Lower leg skin (tissue), 4 donors: ENCODE data around the gene ZFP57. TPM values are rescaled to one million over a fixed set of nuclear protein-coding genes. Genes with fewer than 3 reads are reported as not detected.

Source experiments
- DNase-seq, 2 donors: peaks; one replicate each; pipeline ENCODE4 v3.0.0-alpha.2; 2019; ENCODE audit warnings: low spot score in 2 of 2
- H3K4me3 ChIP-seq: fragments of 200-600 bp; sonication (generic); 2 replicates; pipeline ENCODE4 v1.5.1; 2017; ENCODE audit warnings: mild to moderate bottlenecking, low read depth; ENCODE audit not compliant: poor library complexity, severe bottlenecking
- CTCF ChIP-seq, 3 donors: fragments of 450-650 bp; IDR thresholded peaks; one replicate each; pipeline ENCODE4 v1.5.1; 2016; ENCODE audit warnings: antibody characterized with exemption in 3 of 3, mild to moderate bottlenecking in 3 of 3, moderate library complexity in 2 of 3
- POLR2A ChIP-seq, 2 donors: fragments of 450-650 bp; IDR thresholded peaks; one replicate each; pipeline ENCODE4 v1.6.1; 2016 to 2017; ENCODE audit warnings: antibody characterized with exemption in 2 of 2, mild to moderate bottlenecking in 1 of 2, moderate library complexity in 1 of 2
- WGBS, 2 donors: methylation state at CpG; one replicate each; pipeline ENCODE4 v1.1.5; 2018; 5-methylcytosine and 5-hydroxymethylcytosine counted together
- intact Hi-C: fragments of 100-400 bp; cut with DNase I; formaldehyde crosslinking; loops from one replicate; pipeline ENCODE4 v1.15.0; 2023; ENCODE audit warnings: low total_unique reads
- total RNA-seq, 4 donors: library from RNA; depleted of rRNA; stranded (reverse); fragments of >200 nt; gene quantifications; one replicate each; pipeline ENCODE4 v1.1.0, GENCODE V29; 2016

ZFP57 gene
- total RNA-seq, 4 donors from 2014 or later: 0.15 to 4.8 (median 2.4) TPM

- no peak for DNase-seq
- intact Hi-C loops: no loop called here
- whole genome bisulfite sequencing, 2 donors: 86 to 89% methylated on average over 8 of the region's 8 CpGs
- H3K4me3 ChIP-seq: no peak overlapping the region
- no peak for TF ChIP-seq CTCF (IDR thresholded peaks at IDR 0.05)
- TF ChIP-seq POLR2A (IDR thresholded peaks at IDR 0.05): no peak
Observed at GRCh38 chr6:29681811-29682210, 859 bp upstream of the ZFP57 start.

GRCh38 chr6:29680416-29680815 lies 536 bp downstream of the ZFP57 start:
- DNase-seq: no peak
- WGBS, 2 donors: 87 to 91% methylated on average over 24 of the region's 24 CpGs
- no peak overlapping the region for H3K4me3 ChIP-seq
- TF ChIP-seq CTCF (IDR thresholded peaks at IDR 0.05): no peak
- TF ChIP-seq POLR2A (IDR thresholded peaks at IDR 0.05): no peak
- intact Hi-C loops: no loop called here

GRCh38 chr6:29679962-29680361 lies 990 bp downstream of the ZFP57 start:
- intact Hi-C loops: no loop called here
- TF ChIP-seq POLR2A (IDR thresholded peaks at IDR 0.05) (no peak), CTCF (IDR thresholded peaks at IDR 0.05) (no peak)
- DNase-seq: no peak
- H3K4me3 ChIP-seq: no peak overlapping the region
- 49 to 54% methylated on average over 13 of the region's 13 CpGs for WGBS, 2 donors

DNA sequence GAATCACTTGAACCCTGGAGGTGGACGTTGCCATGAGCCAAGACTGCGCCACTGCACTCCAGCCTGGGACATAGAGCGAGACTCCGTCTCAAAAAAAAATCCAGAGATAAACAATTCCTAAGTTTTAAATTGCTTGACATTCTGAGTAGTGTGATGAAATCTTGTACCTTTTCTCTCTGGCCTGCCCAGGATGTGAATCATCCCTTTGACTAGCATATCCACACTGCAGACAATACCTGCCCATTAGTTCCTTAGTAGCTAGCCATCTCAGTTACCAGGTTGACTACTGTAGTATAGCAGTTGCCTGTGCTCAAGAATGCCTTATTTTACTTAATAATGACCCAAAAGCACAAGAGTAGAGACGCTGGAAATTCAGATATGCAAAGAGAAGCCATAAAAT lies 2.8 kb downstream of the ZFP57 start:
- 87 to 89% methylated on average over 5 of the region's 5 CpGs for WGBS, 2 donors
- no peak for DNase-seq
- intact Hi-C loops: no loop called here
- H3K4me3 ChIP-seq: no peak overlapping the region
- TF ChIP-seq POLR2A (IDR thresholded peaks at IDR 0.05) (no peak), CTCF (IDR thresholded peaks at IDR 0.05) (no peak)

GRCh38 chr6:29676981-29677601 lies 3.9 kb downstream of the ZFP57 start:
- TF ChIP-seq CTCF (IDR thresholded peaks at IDR 0.05) (no peak), POLR2A (IDR thresholded peaks at IDR 0.05) (no peak)
- no peak for DNase-seq
- intact Hi-C loops: no loop called here
- whole genome bisulfite sequencing, 2 donors: 45 to 48% methylated on average over 2 of the region's 2 CpGs
- H3K4me3 ChIP-seq: no peak overlapping the region

DNA sequence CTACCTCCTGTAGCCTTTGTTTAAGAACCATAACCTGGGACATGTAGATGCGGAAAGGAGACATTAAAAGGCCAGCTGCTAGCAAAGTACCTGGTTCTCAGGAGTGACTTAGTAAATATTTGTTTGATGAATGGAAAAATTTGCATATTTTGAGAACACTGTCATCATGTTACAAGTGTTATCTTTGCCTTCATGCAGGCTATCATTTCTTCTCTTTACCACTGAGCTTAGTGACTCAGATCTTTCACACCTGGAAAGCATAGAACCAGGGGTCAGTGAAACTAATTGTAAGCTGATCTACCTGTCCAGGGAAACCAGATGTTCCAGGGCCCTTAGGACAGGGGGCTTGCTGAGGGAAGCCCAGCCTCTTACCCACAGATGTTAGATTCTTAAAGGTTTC lies 5.4 kb downstream of the ZFP57 start:
- WGBS, 2 donors: 97% methylated on average over 1 of the region's 1 CpG

More for the DNA sequence above, 5.4 kb downstream of the ZFP57 start:
- TF ChIP-seq POLR2A (IDR thresholded peaks at IDR 0.05) (no peak), CTCF (IDR thresholded peaks at IDR 0.05) (no peak)
- intact Hi-C loops: no loop called here
- DNase-seq: no peak
- H3K4me3 ChIP-seq: no peak overlapping the region
